ENCODE results near the gene FAM151A. TPM values are rescaled to one million over a fixed set of nuclear protein-coding genes. Genes with fewer than 3 reads are reported as not detected.

FAM151A gene
- polyA plus RNA-seq, 1 donor (not counting 4 experiments of a cell fraction or from before 2014, with no cell fraction given): 0.07 TPM

DNA sequence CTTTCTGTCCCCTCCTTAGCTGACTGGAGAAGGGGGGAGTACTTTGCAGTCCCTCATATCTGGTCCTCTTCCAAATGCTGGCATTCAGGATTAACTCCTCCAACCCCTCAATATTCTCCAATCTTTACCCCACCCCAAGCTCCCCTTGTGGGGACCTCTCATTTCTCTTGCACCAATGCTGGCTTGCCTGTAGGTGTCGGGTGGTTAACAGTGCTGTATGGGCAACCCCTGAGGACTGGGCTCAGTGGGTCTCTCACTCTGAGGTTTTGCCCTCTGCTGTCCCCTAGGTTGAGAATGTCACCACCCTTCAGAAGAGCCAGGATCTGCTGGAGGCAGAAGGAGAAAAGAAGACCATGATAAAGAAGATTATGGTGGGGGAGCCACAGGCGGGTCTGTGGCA is 45.2 kb upstream of the FAM151A start:
- H4K20me1 ChIP-seq (ENCODE audit: control insufficient read depth, extremely low read depth, insufficient read depth, low read length): no peaks in the 10 kb centered on the region
- no peak overlapping the region for H2AFZ ChIP-seq (ENCODE audit: control insufficient read depth, low read length)
- no peaks in the 10 kb centered on the region for H3K9me3 ChIP-seq (ENCODE audit: control insufficient read depth, low read depth, low read length)
- H3K36me3 ChIP-seq (ENCODE audit: control insufficient read depth in 2 of 2, extremely low read depth in 1 of 2, insufficient read depth in 2 of 2, low read length in 2 of 2): no peaks in the 10 kb centered on the region
- no peaks in the 10 kb centered on the region for H3K4me1 ChIP-seq (ENCODE audit: control insufficient read depth, extremely low read depth, insufficient read depth, low read length)
- H3K79me2 ChIP-seq (ENCODE audit: control insufficient read depth, insufficient read depth, low read length): no peaks in the 10 kb centered on the region
- TF ChIP-seq, protein P1, sequence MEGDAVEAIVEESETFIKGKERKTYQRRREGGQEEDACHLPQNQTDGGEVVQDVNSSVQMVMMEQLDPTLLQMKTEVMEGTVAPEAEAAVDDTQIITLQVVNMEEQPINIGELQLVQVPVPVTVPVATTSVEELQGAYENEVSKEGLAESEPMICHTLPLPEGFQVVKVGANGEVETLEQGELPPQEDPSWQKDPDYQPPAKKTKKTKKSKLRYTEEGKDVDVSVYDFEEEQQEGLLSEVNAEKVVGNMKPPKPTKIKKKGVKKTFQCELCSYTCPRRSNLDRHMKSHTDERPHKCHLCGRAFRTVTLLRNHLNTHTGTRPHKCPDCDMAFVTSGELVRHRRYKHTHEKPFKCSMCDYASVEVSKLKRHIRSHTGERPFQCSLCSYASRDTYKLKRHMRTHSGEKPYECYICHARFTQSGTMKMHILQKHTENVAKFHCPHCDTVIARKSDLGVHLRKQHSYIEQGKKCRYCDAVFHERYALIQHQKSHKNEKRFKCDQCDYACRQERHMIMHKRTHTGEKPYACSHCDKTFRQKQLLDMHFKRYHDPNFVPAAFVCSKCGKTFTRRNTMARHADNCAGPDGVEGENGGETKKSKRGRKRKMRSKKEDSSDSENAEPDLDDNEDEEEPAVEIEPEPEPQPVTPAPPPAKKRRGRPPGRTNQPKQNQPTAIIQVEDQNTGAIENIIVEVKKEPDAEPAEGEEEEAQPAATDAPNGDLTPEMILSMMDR (optimal IDR thresholded peaks at IDR 0.05 in 1 of 3, IDR thresholded peaks at IDR 0.05 in 1 of 3, conservative IDR thresholded peaks at IDR 0.05 in 1 of 3; ENCODE audit: extremely low read depth in 1 of 3, insufficient read depth in 2 of 3, low read length in 3 of 3): no peak
- TF ChIP-seq EZH2 (IDR thresholded peaks at IDR 0.05; ENCODE audit: low read length): no peak
- no peak overlapping the region for H3K9ac ChIP-seq (ENCODE audit: control insufficient read depth, extremely low read depth, insufficient read depth, low read length)
- no peak overlapping the region for H3K4me3 ChIP-seq (ENCODE audit: control insufficient read depth in 2 of 3, extremely low read depth in 1 of 3, insufficient read depth in 2 of 3, low read depth in 1 of 3, low read length in 3 of 3)
- H3K9me1 ChIP-seq (ENCODE audit: control insufficient read depth, extremely low read depth, insufficient read depth, low read length): no peaks in the 10 kb centered on the region
- dilution Hi-C loops (cut with MboI; ENCODE audit: extremely low pct_ligation_motif_present, low sequenced_read_pairs): no loop called here
- no peak overlapping the region for H3K27ac ChIP-seq (ENCODE audit: control insufficient read depth, insufficient read depth, low read length)
- no peak overlapping the region for H3K4me2 ChIP-seq (ENCODE audit: control insufficient read depth, extremely low read depth, insufficient read depth, low read depth, low read length)
- no peaks in the 10 kb centered on the region for H3K27me3 ChIP-seq (ENCODE audit: control insufficient read depth, extremely low read depth, insufficient read depth, low read length)
- FAIRE-seq (no peak), DNase-seq (ENCODE audit: low read depth, low spot score) (no peak)

DNA sequence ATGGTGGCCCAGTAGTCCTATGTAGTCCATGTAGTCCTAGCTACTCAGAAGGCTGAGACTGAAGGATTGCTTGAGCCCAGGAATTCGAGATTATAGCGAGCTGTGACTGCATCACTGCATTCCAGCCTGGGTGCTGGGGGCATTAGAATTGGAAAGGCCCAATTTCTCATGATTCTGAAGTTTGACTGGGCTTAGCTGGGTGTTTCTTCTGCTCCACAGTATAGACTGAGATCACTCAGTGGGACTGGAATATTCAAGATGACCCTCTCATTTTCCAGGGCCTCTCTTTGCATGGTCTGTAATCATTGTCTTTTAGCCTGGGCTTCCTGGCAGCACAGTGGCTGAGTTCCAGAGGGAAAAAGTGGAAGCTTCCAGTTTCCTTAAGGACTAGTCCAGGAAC is 44.5 kb upstream of the FAM151A start:
- TF ChIP-seq, protein P1 (optimal IDR thresholded peaks at IDR 0.05 in 1 of 3, IDR thresholded peaks at IDR 0.05 in 1 of 3, conservative IDR thresholded peaks at IDR 0.05 in 1 of 3; ENCODE audit: extremely low read depth in 1 of 3, insufficient read depth in 2 of 3, low read length in 3 of 3): no peak
- no peak for TF ChIP-seq EZH2 (IDR thresholded peaks at IDR 0.05; ENCODE audit: low read length)
- dilution Hi-C loops (cut with MboI; ENCODE audit: extremely low pct_ligation_motif_present, low sequenced_read_pairs): no loop called here
- H3K36me3 ChIP-seq (ENCODE audit: control insufficient read depth in 2 of 2, extremely low read depth in 1 of 2, insufficient read depth in 2 of 2, low read length in 2 of 2): no peaks in the 10 kb centered on the region
- DNase-seq (ENCODE audit: low read depth, low spot score): no peak
- no peaks in the 10 kb centered on the region for H3K79me2 ChIP-seq (ENCODE audit: control insufficient read depth, insufficient read depth, low read length)
- no peaks in the 10 kb centered on the region for H3K27me3 ChIP-seq (ENCODE audit: control insufficient read depth, extremely low read depth, insufficient read depth, low read length)
- no peaks in the 10 kb centered on the region for H3K4me1 ChIP-seq (ENCODE audit: control insufficient read depth, extremely low read depth, insufficient read depth, low read length)
- no peaks in the 10 kb centered on the region for H3K9me3 ChIP-seq (ENCODE audit: control insufficient read depth, low read depth, low read length)
- no peaks in the 10 kb centered on the region for H3K9me1 ChIP-seq (ENCODE audit: control insufficient read depth, extremely low read depth, insufficient read depth, low read length)
- no peak overlapping the region for H3K4me3 ChIP-seq (ENCODE audit: control insufficient read depth in 2 of 3, extremely low read depth in 1 of 3, insufficient read depth in 2 of 3, low read depth in 1 of 3, low read length in 3 of 3)
- H2AFZ ChIP-seq (ENCODE audit: control insufficient read depth, low read length): no peak overlapping the region
- FAIRE-seq: no peak
- H3K4me2 ChIP-seq (ENCODE audit: control insufficient read depth, extremely low read depth, insufficient read depth, low read depth, low read length): no peak overlapping the region
- no peak overlapping the region for H3K9ac ChIP-seq (ENCODE audit: control insufficient read depth, extremely low read depth, insufficient read depth, low read length)
- no peaks in the 10 kb centered on the region for H4K20me1 ChIP-seq (ENCODE audit: control insufficient read depth, extremely low read depth, insufficient read depth, low read length)
- H3K27ac ChIP-seq (ENCODE audit: control insufficient read depth, insufficient read depth, low read length): no peak overlapping the region

Data from keratinocyte (primary cell).